A673 (cell line): Measurements from ENCODE around the gene EPB41.

Experiments used
- CTCF ChIP-seq: fragments of 300-800, 200-600 bp; sonication (generic); conservative IDR thresholded peaks from 2 replicates; pipeline ENCODE4 v1.5.1; 2017; ENCODE audit warnings: low read depth, mild to moderate bottlenecking, antibody characterized with exemption, low read length, moderate library complexity, mixed read lengths
- EZH2 ChIP-seq: fragments of 200-600 bp; sonication (generic); IDR thresholded peaks from 2 replicates; pipeline ENCODE4 v1.6.1; 2017; ENCODE audit warnings: borderline replicate concordance, low read depth, mild to moderate bottlenecking, mixed read lengths, antibody characterized with exemption, low read length; ENCODE audit not compliant: poor library complexity, severe bottlenecking

DNA sequence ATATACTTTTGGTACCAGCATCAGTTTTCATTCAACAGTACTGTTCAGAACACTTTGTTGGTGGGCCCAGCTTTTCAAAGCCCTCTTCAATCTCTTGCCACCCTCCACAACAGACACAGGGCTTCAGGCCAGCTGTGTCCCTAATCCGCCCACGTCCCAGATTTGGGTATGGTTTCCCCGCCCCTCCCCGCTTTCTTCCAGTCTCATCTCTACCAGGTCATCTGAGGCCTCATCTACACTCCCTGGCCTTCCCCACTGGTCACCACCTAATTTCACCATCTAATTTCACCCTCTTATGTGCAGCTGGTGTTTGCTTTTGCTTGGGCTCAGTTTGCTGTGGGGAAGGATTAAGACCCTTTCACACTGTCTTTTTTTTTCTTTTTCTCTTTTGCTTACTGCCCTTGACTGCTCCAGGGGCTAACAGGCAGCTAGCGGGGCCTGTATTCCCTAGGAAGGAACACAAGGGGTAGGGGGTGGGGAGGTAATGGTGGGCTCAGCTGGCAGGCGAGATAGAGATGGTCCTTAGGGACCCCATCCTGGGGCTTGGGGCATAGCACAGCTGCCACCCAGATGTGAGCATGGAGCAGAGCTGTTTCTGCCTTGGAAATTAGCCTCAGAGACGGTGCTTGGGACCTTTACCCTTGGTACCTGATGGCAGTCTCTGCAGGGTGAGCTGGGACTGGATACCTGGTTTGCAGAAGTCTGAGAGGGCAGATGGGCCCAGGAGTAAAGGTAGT is 3.8 kb upstream of the EPB41 start:
- TF ChIP-seq CTCF: no peak
- TF ChIP-seq EZH2: no peak
